ENCODE results near the gene ELOVL1.

DNA sequence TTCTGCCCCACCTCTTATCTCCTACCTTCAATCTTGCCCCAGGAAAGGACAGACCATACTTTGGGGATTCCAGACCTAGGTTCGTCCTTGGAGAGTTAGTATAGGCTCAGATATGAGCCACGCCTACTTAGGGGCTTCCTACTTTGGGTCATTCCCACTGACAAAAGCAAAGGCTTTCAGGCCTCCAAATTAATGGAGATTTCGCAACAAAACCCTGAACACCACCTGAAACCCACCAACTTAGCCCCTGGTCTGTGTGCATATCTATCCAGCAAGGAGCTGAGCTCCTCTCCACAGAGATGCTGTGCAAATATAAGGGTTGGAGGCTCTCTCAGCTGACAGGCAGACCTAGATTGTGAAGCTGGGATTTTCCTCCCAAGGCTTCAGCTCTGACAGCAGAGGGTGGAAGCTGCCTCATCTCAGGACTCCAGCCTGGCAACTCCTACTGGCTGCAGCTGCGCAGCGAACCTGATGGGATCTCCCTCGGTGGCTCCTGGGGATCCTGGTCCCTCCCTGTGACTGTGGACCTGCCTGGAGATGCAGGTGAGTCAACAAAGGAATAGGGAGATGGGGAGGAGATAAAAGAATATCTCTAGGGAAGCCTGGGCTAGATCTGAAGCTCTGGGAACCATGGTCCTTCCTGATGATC lies 28.1 kb downstream of the ELOVL1 start:
- TF ChIP-seq, protein P1, sequence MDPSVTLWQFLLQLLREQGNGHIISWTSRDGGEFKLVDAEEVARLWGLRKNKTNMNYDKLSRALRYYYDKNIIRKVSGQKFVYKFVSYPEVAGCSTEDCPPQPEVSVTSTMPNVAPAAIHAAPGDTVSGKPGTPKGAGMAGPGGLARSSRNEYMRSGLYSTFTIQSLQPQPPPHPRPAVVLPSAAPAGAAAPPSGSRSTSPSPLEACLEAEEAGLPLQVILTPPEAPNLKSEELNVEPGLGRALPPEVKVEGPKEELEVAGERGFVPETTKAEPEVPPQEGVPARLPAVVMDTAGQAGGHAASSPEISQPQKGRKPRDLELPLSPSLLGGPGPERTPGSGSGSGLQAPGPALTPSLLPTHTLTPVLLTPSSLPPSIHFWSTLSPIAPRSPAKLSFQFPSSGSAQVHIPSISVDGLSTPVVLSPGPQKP (IDR thresholded peaks at IDR 0.05; ENCODE audit: low read depth, low read length), result no peak
- no peak for TF ChIP-seq SMC3 (IDR thresholded peaks at IDR 0.05)

All from A549 (cell line).